GM19372 (cell line): Measurements from ENCODE around the gene CENPN.

Source experiments
- ATAC-seq: cut with Tn5 transposase; IDR thresholded peaks from one replicate; pipeline ENCODE4 v1.9.1; 2021; ENCODE audit warnings: mild to moderate bottlenecking, low read depth, moderate library complexity; ENCODE audit not compliant: unreplicated experiment

CENPN gene

DNA sequence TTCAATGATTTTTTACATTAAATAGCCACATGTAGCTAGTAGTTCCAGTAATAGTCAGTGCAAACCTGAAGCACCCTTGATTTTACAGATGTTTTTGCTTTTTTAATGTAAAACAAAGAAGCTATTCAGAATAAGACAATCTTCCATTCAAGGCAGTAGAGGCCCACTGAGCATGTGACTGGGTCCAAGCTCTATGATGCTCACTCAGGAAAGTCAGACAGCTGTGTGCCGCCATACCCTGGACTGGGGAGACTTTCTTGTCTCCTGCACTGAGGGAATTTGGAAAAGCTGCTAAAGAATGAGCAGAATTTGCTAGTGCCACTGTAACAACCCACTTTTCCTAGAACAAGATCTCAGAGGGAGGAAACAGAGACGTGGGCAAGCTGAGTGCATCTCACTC is 11.5 kb downstream of the CENPN start:
- no peak for ATAC-seq

DNA sequence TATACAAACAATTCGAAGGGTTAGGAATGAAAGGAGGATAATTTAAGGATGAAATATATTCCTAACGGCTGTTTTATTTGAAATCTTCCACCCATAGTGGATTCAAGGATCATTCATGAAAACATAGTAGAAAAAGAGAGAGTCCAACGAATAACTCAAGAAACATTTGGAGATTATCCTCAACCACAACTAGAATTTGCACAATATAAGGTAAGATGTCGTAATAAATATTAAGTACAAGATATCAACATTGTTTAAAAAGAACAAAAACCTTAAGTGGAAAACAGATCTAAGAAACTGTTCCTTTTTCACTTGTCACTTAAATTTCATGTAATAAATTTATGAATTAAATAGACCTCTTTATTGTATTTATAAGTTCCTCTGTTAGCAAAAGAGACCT is 19.4 kb downstream of the CENPN start:
- no peak for ATAC-seq

DNA sequence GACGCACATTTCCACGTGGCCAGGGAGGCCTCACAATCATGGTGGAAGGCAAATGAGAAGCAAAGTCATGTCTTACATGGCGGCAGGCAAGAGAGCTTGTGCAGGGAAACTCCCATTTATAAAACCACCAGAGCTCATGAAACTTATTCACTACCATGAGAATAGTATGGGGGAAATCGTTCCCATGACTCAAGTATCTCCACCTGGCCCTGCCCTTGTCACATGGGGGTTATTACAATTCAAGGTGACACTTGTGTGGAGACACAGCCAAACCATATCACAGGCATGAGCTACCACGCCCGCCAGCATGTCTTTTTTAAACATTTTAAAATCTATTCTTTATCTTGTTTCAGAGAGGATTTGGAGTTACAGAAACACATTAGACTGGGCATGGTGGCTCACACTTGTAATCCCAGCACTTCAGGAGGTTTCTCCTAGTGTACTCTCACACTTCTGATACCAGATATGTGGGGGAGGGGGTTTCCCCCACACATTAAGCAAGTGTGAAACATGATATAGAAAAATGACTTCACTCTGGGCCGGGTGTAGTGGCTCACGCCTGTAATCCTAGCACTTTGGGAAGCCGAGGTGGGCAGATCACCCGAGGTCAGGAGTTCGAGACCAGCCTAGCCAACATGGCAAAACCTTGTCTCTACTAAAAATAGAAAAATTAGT is 23.1 kb downstream of the CENPN start:
- ATAC-seq, result no peak

DNA sequence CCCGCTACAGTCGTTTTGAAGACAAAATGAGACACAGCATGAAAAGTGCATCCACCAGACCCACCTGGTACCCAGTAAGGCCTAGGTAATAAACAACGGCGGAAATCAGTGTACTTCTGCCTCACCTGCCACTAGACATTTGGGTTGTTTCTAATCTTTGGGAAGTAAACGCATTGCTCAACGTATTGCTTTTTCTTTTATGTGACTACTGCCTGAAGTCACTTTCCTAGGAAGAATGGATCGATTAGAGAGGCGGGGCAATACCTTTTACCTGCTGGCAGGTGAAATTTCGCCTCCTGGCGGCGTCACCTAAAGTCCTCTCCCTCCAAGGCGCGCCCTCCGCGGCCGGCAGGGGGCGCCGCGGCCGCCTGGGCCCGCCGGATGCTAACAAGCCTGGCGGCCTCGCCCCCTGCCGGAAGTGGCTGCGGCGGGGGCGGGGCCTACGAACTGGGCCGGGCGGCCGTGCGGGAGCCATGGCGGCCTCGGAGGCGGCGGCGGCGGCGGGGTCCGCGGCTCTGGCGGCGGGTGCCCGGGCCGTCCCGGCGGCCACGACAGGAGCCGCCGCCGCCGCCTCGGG is 28.5 kb downstream of the CENPN start, which contains the start of gene ATMIN:
Gene ATMIN, plus strand, starts transcription at position 445 of the 577 bp plus-strand sequence. Its CDS starts 29 bp downstream, at position 474.
- ATAC-seq, result peak; percentile 91

DNA sequence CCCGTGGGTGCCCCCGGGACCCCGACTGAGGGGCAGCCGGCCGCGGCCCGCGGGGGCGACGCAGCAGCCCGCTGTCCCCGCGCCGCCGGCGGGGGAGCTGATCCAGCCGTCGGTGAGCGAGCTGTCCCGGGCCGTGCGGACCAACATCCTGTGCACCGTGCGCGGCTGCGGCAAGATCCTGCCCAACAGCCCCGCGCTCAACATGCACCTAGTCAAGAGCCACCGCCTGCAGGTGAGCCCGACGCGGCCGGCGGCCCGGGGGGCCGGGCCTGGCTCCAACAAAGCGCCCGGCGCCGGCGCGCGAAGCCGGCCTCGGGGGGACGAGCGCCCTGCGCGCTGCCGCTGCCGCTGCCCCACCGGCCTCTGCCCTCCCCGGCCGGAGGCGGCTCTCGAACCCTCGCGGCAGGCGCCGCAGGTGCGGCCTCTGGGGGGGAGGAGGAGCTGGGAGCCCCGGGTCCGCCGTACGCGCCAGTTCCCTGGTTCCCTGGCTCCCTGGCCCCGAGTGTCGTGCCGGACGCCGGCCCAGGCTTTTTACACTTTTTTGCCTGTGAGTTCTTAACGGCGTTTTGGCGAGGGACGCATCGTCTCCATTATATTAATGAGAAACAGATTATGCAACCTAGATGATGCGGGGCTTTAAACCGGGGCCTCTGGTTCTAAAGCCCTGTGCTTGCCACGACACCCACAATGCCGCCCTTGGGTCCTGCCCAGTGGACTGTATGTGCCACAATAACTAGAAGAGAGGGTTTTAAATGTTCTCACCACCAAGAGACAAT is 29.1 kb downstream of the CENPN start:
- ATAC-seq, result peak; percentile 49

DNA sequence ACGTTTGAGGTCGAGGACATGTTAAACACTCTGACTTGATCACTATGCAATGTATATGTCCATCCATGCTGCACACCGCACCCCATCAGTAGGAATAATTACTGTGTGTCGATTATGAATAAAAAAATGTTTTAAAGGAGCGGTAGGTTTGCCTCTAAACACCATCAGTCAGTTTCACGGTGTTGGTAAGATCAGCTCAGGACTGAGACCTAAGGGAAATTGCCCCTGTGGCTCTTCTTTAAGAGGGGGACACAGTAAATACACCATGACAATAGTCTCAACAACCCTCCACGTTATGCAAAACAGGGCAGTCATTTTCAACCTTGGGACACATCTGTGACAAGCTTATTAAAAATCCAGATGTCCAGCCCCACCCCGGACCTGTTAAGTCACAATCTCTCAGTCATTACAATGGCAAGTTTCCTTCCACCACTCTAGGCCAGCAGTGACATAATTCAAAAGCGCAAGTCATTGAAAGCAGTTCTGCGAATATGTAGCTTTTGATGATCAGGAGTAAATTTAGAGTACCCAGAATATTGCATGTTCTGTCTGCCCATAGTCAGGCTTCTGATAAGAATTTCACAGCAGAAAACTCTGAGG is 29.8 kb downstream of the CENPN start:
- no peak for ATAC-seq

DNA sequence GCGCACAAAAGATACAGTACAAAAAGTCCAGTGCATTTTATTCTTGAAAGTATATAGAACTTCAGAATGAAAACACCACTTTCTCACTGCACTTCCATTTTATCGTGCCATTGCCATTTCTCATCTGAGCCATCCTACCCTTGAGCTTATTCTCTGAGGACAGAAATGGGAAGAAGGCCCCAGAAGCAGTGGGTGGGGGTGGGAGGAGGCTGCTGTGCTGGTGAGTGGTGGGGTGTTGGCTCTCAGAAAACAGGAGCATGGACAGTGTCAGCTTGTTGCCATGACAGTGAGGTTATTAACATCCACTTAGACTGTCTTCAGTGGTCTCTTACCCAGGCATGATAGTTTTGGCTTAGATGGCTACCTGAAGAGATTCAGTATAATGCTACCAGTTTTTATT is 33.1 kb downstream of the CENPN start:
- ATAC-seq, result no peak

DNA sequence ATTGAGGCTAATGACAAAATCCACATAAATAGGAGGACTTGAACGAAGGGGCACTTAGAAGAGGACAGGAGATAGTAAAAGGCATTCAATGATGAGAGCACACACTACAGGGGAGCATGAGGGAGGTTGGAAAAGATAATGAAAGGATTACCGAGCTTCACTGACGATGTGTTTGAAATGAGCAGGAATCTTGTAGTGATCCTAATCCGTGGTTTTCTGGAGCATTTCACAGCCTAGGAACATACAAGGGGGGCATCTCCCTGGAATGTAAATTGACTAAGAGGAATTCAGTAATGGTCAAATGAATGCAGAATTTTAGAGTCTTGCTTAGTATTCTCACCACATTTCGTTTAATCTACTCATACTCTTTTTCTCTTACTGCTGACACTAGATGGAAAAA is 33.8 kb downstream of the CENPN start:
- no peak for ATAC-seq

DNA sequence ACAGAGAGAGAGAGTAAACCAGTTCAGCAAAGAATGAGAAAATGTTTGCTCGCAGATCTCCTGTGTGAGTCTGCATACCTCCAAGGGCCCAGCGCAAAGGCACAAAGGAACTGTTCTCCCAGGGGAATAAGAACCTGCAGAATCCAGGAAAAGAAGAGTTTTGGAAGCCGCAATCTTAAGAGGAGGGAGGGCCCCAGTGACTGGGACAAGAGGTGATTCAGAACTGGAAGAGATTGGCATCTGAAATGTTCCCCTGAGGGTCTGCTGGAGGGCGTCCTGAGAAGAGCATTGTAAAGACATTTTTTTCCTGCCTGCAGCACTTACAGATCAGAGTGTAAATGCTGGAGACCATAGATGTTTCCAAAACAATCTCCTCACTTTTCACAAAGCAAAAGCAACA is 34.7 kb downstream of the CENPN start:
- no peak for ATAC-seq

DNA sequence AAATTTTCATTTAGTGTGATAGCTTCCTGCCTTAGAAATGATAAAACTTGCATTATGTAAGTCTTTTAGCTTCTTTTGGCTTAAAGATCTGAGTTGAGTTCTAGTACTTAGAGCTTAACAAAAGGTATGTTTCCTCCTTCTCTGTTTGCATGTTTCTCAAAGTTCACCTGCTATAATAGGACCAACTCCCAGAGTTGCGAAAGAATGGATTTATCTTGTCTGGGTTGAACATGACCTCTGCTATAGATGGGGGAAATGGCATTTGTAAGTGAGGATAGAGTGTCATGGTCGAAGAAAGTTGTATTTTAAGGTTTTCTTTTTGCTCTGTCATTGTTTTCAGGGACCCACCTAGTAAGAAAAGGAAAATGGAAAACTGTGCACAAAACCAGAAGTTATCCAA is 35.8 kb downstream of the CENPN start:
- ATAC-seq, result no peak

DNA sequence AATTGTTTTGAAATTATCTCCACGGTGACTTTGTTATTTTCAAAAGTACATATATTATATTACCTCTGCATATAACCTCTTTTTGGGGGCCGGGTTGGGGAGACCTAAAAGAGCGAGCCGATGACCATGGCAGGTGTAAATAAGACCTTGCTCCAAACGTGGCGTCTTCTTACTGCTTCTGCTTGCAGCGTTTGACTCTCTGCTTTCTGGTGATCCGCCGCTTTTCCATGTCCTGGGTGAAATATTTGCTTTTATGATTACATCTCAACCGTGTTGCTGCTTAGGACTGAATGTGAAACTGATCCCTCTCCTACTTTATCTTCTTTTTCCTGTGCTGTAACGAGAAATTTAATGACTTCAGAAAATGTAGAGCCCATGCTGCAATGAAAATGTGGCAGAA is 46.7 kb downstream of the CENPN start:
- ATAC-seq, result no peak

DNA sequence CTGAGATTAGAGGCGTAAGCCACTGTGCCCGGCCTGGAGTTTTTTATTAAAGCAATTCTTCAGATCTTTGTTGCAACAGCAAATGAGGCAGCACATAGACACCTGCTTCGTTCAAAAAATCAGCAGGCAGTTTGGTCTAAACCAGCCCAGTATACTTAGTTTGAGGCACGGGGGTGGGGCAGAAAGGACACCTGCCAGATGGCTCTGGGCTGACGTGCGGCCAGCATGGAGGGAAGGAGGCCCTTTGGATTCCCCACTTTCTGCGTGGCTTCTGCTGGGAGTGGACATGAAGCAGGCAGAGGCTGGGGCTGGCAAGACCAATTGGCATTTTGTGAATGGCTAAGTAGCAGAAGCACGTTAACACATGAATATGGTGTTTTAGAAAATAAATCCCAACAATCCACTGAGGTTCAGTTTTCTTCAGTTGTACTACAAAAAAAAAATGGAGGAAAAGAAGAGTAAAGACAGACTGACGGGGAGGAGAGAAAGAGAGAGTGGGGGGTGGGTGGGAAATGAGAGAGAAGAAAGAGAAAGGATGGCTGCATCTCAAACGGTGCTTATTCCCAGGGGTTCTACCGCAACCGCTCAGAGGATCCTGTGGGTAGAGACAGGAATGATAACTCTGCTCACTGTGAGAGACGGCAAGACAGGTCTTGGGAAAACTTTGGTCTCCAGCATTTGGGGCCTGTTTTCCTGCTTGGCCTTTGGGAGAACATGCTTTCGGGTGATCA is 53.7 kb downstream of the CENPN start:
- ATAC-seq, result no peak

DNA sequence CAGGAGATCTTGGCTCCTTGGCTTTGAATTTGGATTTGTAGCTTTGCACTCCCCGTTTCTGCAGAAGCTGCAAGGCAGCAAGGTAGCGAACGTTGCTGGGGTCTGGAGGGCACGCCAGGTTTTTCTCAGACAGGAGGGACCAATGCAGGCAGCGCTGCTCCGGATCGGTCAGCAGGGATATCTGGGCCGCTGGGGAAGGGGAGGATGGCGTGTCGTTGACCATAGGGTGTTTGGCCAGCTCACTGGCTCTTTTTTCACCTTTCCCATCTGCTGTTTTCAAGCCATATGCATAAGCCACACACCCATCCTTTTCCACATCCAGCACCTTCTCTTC is 54.3 kb downstream of the CENPN start:
- no peak for ATAC-seq

DNA sequence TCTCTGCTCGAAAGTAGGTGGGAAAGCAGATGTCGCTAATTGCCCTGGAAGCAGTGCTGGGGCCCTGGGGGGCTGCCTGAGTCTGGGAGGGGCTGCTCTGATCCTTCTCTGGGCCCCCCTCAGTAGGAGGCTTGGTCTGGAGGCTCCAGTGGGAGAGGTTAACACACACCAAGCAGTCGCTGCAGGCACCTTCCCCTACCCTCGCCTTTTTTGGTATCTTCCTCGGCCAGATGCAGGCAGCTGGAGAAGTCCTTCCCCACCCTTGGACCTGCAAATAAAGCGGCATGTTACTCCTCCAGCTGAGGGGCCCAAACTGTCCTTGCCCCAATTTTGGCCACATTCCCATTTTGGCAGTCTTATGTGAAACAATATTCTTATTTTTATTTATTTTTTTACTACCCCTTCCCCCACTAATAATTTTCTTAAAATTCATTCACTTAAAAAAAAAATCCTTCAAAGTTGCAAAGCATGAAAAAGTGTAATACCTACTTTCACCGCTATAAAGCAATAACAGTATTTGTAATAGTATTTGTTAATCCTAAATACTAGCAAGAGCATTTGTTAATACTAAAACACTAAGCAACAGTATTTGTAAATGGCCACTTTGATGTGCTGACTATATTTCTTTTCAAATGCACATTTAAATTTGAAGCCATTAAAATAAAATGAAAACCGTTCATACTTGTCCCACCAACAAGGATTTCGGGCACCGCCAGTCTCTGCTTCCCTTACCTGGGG is 55.0 kb downstream of the CENPN start:
- ATAC-seq, result no peak

DNA sequence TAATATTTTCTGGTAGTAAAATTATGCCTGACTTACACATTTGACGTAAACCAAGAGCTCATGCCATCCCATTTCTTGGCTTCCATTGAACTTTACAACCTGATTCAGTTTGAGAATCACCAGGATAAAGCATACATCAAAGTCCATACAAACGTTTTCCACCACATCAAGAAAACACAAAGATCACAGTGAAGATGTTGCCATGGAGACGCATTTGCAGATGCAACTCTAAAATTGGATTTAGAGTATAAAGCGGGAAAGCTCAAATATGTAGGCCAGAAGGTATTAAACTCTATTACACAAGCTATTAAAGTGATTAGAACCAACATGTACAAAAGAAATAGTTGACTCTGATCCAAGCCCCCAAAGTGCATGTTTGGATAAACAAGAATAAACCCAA is 59.7 kb downstream of the CENPN start:
- ATAC-seq, result no peak

DNA sequence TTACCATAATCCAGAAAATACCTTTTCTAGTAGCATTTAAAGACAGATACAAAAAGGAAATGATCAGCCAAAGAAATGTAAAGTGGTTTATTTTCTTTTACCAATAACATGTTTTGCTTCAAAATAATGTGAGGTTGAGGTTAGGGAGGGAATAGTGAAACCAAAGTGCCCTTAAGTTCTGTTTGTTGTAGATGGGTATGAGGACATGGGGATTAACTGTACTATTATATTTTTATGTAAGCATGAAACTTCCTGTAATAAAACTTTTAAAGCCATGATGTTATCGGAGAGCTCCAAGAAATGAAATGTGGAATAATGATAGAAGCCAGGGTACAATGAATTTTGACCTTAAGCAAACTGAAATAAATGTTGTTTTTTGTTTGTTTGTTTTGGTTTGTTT is 60.2 kb downstream of the CENPN start:
- ATAC-seq, result no peak

DNA sequence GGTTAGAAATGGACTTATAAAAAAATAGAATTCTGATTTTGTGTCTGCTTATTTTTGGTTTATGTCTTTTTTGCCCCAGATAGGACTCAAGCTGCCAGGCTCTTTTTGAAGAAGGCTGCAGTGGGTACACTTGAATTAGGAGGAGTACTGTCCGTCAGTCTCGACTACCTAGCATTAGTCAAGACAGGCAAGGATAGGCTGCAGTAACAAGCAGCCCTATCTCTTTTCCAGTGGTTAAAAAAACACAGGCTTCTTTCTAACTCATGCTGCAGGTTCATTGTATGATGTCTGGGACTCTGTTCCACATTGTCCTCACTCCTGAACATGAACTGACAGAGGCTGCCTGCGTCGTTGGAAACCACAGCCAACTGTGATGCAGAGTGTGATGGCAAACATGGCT is 62.0 kb downstream of the CENPN start:
- ATAC-seq, result no peak

DNA sequence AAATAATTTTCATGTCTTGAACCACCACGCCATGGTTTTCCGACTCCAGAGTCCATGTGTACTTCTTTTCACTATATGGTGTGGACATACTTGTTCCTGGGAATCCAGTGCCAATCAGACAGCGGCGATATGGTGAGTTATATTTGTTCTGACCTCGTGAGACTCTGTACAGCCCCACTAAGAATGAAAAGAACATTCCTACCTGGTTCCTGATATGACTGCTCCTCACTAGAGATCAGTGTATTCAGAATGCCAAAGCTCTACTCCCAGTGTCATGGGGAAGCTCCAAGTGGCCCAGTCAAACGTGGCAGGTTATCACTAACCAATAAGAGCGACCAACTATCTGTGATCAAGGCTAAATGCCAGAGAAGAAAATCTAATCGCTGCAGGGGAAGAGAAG is 64.0 kb downstream of the CENPN start:
- no peak for ATAC-seq

DNA sequence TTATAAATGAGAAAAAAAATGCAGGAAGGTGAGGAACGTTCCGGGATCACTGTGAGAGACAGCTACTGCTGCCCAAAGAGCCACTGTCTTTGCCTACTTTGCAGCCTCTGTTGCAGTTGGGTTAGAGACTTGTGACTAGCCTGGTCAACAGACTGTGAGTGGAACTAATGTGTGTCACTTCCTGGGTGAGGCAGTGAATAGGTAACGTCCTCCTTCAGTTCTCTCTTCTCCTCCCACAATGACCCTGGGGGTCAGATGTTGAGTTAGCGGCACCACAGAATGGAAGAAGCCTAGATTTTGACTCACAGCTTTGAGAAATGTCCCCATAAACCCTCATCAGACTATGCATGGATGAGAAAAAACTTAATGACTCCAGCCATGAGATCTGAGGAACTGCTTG is 64.8 kb downstream of the CENPN start:
- no peak for ATAC-seq
